Right atrium auricular region (tissue), 2 donors: Measurements from ENCODE around the gene COQ8A. TPM values are rescaled to one million over a fixed set of nuclear protein-coding genes. Genes with fewer than 3 reads are reported as not detected.
A peak's percentile ranks its signal among the peaks of the same experiment; 100 is the strongest.

Experiments used
- DNase-seq: peaks from one replicate; pipeline ENCODE4 v3.0.0-alpha.2; 2019; ENCODE audit warnings: low spot score
- H3K27ac ChIP-seq, 2 donors: fragments of 200-600 bp; sonication (generic); 1 replicate in 1 of 2; 2 replicates in 1 of 2; pipeline ENCODE4 v1.5.1; 2016 to 2019
- H3K27me3 ChIP-seq, 2 donors: fragments of 200-600 bp; sonication (generic); one replicate each; pipeline versions ENCODE4 v1.5.1 to v1.6.0; 2017 to 2019
- H3K36me3 ChIP-seq: fragments of 200-600 bp; sonication (generic); one replicate; pipeline ENCODE4 v1.5.1; 2016
- H3K4me1 ChIP-seq, 2 donors: fragments of 200-600 bp; sonication (generic); one replicate each; pipeline versions ENCODE4 v1.5.1 to v1.6.0; 2017 to 2019
- H3K4me3 ChIP-seq, 2 donors: fragments of 200-600 bp; sonication (generic); 1 replicate in 1 of 2; 2 replicates in 1 of 2; pipeline ENCODE4 v1.5.1; 2017 to 2019; ENCODE audit warnings: mild to moderate bottlenecking in 1 of 2, moderate library complexity in 1 of 2
- H3K9me3 ChIP-seq, 2 donors: fragments of 200-600 bp; sonication (generic); one replicate each; pipeline ENCODE4 v1.5.1; 2019
- total RNA-seq, 2 donors: library from RNA; depleted of rRNA; stranded (reverse); fragments of >200 nt; gene quantifications; one replicate each; pipeline ENCODE4 v1.1.0, GENCODE V29; 2016
- TF ChIP-seq, protein P1 (sequence below), 2 donors: fragments of 200-600 bp; sonication (generic); IDR thresholded peaks; one replicate each; pipeline ENCODE4 v1.5.1; 2019; ENCODE audit warnings: antibody characterized with exemption in 2 of 2

COQ8A gene
- total RNA-seq, 2 donors from 2014 or later = 158 to 253 TPM

DNA sequence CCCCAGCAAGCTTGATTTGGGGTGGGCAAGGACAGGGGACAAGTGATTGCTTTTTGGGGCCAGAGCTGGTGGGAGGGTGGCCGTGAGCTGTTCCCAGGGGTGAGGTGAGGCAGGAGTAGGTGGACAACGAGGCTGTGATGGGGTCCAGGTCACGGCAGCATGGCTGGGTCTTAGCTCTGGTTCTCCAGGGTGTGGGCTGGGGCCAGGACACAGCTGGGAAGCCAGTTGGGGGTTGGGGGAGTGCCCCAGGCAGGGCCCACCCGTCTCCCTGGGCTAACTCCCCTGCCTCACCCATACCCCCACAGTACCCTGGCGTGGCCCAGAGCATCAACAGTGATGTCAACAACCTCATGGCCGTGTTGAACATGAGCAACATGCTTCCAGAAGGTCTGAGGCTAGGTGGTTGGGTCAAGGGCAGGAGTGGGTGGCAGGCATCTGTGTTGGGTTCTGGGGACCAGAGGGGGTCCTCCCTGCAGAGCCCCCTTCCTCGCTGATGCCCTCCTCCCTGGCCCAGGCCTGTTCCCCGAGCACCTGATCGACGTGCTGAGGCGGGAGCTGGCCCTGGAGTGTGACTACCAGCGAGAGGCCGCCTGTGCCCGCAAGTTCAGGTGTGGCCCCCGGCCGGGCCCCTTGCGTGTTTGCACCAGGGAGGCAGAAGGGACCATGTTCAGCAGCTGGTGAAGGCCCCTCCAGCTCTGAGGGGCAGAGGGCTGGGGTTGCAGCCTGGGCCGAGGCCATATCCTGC, 43.3 kb downstream of the COQ8A start:
- H3K4me3 ChIP-seq = no peak overlapping the region
- no peak for DNase-seq
- H3K27ac ChIP-seq = peak overlapping the region; percentile 86 to 91
- TF ChIP-seq, protein P1, sequence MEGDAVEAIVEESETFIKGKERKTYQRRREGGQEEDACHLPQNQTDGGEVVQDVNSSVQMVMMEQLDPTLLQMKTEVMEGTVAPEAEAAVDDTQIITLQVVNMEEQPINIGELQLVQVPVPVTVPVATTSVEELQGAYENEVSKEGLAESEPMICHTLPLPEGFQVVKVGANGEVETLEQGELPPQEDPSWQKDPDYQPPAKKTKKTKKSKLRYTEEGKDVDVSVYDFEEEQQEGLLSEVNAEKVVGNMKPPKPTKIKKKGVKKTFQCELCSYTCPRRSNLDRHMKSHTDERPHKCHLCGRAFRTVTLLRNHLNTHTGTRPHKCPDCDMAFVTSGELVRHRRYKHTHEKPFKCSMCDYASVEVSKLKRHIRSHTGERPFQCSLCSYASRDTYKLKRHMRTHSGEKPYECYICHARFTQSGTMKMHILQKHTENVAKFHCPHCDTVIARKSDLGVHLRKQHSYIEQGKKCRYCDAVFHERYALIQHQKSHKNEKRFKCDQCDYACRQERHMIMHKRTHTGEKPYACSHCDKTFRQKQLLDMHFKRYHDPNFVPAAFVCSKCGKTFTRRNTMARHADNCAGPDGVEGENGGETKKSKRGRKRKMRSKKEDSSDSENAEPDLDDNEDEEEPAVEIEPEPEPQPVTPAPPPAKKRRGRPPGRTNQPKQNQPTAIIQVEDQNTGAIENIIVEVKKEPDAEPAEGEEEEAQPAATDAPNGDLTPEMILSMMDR (IDR thresholded peaks at IDR 0.05) = no peak
- peaks cover 59% of the 10 kb centered on the region for H3K36me3 ChIP-seq
- no peaks in the 10 kb centered on the region for H3K9me3 ChIP-seq
- peaks cover 0 to 85% of the 10 kb centered on the region in 2 donors for H3K4me1 ChIP-seq
- no peaks in the 10 kb centered on the region for H3K27me3 ChIP-seq

DNA sequence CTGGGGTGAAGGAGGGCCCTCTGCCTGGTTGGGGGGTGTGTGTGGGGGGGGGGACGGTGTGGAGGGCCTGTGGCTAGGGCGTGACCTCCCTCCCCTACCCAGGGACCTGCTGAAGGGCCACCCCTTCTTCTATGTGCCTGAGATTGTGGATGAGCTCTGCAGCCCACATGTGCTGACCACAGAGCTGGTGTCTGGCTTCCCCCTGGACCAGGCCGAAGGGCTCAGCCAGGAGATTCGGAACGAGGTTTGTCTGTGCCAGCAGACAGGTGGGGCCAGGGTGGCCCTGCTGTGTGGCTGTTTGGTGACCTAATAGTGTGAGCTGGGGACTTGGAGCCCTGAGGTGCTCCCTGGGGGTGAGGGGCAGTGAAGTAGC, 43.9 kb downstream of the COQ8A start:
- DNase-seq = no peak
- TF ChIP-seq, protein P1 (IDR thresholded peaks at IDR 0.05) = no peak
- Histone ChIP-seq H3K4me1 (peaks cover 0 to 87% of the 10 kb centered on the region in 2 donors), H3K9me3 (no peaks in the 10 kb centered on the region), H3K27ac (peak overlapping the region; percentile 86 to 91), H3K4me3 (no peak overlapping the region), H3K36me3 (peaks cover 53% of the 10 kb centered on the region), H3K27me3 (no peaks in the 10 kb centered on the region)

DNA sequence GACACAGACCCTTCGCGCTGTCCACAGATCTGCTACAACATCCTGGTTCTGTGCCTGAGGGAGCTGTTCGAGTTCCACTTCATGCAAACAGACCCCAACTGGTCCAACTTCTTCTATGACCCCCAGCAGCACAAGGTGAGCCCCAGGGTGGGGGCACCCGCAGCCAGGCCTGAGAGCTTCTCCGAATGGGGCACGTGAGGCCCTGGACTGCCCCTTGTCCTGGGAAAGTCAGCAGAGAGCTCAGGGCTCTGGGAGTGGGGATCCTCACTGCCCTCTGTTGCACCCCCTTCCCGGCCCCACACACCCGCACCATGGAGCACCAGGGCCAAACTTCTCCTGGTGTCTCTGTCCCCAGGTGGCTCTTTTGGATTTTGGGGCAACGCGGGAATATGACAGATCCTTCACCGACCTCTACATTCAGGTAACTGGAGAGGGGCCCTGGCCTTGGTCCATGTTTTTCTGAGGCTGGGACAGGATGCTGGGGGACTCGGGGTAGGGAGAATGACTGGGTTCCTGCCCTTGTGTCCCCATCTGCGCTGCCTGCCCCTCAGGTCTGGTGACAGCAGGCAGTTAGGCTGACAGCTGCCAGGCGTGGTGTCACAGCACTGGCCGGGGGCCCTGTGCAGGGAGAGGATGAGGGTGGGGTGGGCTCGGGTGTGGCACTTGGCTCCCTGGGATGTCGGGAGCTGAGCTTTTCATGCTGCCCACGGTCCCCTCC, 44.6 kb downstream of the COQ8A start:
- peaks cover 51% of the 10 kb centered on the region for H3K36me3 ChIP-seq
- no peak overlapping the region for H3K4me3 ChIP-seq
- peaks cover 0 to 87% of the 10 kb centered on the region in 2 donors for H3K4me1 ChIP-seq
- no peaks in the 10 kb centered on the region for H3K27me3 ChIP-seq
- DNase-seq = no peak
- peak overlapping the region; percentile 86 to 91 for H3K27ac ChIP-seq
- no peaks in the 10 kb centered on the region for H3K9me3 ChIP-seq
- TF ChIP-seq, protein P1 (IDR thresholded peaks at IDR 0.05) = no peak

DNA sequence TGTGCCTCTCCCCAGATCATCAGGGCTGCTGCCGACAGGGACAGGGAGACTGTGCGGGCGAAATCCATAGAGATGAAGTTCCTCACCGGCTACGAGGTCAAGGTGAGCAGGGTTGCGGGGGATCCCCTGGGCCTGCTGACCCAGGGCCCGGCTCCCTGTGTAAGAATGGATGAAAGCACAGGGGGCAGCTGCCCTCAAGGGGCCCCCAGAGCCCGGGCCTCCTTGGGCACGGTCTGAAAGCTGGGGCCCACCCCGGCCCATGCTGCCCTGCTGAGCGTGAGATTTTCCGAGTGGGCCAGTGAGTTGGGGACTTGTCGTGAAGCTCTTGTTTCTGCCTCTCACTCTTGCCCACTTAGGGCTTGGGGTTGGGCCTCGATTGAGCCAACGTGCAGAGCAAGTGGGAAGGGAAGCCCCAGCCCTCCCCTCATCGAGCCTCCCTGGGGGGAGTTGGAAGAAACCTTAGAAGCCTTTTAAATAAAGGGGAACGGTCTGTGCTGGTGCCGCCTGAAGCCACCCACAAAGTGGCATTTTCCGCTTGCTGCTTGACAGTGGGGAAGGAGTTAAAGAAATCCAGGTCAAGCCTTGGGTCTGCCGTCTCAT, 45.2 kb downstream of the COQ8A start:
- no peaks in the 10 kb centered on the region for H3K27me3 ChIP-seq
- no peaks in the 10 kb centered on the region for H3K9me3 ChIP-seq
- H3K4me1 ChIP-seq = peaks cover 0 to 88% of the 10 kb centered on the region in 2 donors
- H3K4me3 ChIP-seq = no peak overlapping the region
- H3K27ac ChIP-seq = peak overlapping the region; percentile 86 to 91
- H3K36me3 ChIP-seq = peaks cover 48% of the 10 kb centered on the region
- TF ChIP-seq, protein P1 (IDR thresholded peaks at IDR 0.05) = no peak
- DNase-seq = no peak

DNA sequence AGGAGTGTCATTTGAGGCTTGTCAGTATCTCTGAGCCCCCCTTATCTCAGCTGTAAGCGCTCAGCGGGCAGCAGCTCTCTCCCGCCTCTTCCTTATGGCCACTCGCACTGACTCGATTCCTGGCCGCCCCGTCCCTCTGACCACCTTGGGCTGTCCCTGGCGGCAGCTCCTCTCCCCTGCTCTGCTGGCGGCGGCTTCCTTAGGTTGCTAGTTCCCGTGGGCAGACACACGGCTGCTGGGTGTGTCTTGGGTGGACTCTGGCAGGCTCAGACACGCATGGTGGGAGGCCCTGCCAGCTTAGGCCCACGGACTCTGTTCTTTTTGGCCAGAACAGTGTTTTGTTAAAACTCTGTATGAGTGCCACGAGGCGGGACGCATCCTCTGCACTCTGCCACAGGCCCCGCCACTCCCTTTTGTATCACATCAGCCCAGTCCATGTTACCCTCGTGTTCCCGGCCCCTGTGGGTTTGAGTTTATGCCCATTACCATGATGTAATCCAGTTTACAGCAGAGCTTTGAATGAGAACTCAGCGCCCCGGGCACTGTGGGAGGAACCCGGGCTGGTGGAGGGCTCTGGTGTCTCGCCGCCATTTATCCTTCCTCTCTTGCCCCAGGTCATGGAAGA, 45.9 kb downstream of the COQ8A start:
- Histone ChIP-seq H3K4me3 (no peak overlapping the region), H3K9me3 (no peaks in the 10 kb centered on the region), H3K27ac (peak overlapping the region; percentile 86 to 91), H3K36me3 (peaks cover 44% of the 10 kb centered on the region), H3K27me3 (no peaks in the 10 kb centered on the region), H3K4me1 (peaks cover 0 to 88% of the 10 kb centered on the region in 2 donors)
- TF ChIP-seq, protein P1 (IDR thresholded peaks at IDR 0.05) = no peak
- DNase-seq = no peak
